ENCODE data around the gene SPRY2. TPM values are rescaled to one million over a fixed set of nuclear protein-coding genes. Genes with fewer than 3 reads are reported as not detected.

SPRY2 gene
- polyA plus RNA-seq, 1 donor from 2014 or later = 6.0 TPM

GRCh38 chr13:80331984-80332383 lies 8.9 kb downstream of the SPRY2 start:
- Histone ChIP-seq H3K79me2 (replicated peaks; ENCODE audit: insufficient read depth, low read length) (peaks cover 30% of the 10 kb centered on the region), H3K4me3 (ENCODE audit: low read length) (no peak overlapping the region), H3K9me2 (ENCODE audit: insufficient read depth, low read length) (no peaks in the 10 kb centered on the region), H3K36me3 (ENCODE audit: insufficient read depth, low read length) (peaks cover 6% of the 10 kb centered on the region), H4K20me1 (ENCODE audit: insufficient read depth) (no peaks in the 10 kb centered on the region), H3K27me3 (ENCODE audit: insufficient read depth, low read depth, low read length) (no peaks in the 10 kb centered on the region), H2AFZ (ENCODE audit: low read depth, low read length) (no peak overlapping the region), H3K27ac (ENCODE audit: low read length) (no peak overlapping the region), H3K9me3 (ENCODE audit: low read length) (no peaks in the 10 kb centered on the region), H3F3A (ENCODE audit: insufficient read depth, low read length, poor library complexity, severe bottlenecking) (no peaks in the 10 kb centered on the region), H3K9ac (ENCODE audit: low read length) (no peak overlapping the region), H3K4me2 (ENCODE audit: low read length) (no peak overlapping the region)
- TF ChIP-seq POLR2AphosphoS5 (IDR thresholded peaks at IDR 0.05) (no peak), EP300 (conservative IDR thresholded peaks at IDR 0.05; ENCODE audit: poor library complexity, severe bottlenecking) (no peak), SMC3 (conservative IDR thresholded peaks at IDR 0.05; ENCODE audit: poor library complexity) (no peak), RAD21 (conservative IDR thresholded peaks at IDR 0.05) (no peak), REST (IDR thresholded peaks at IDR 0.05; ENCODE audit: borderline replicate concordance) (no peak), MXI1 (conservative IDR thresholded peaks at IDR 0.05; ENCODE audit: poor library complexity, severe bottlenecking) (no peak), TAF1 (IDR thresholded peaks at IDR 0.05; ENCODE audit: low read depth) (no peak), EZH2 (IDR thresholded peaks at IDR 0.05; ENCODE audit: borderline replicate concordance, insufficient read depth, low read length, poor library complexity, severe bottlenecking) (no peak), CTCF (IDR thresholded peaks at IDR 0.05; ENCODE audit: poor library complexity, severe bottlenecking) (no peak)

GRCh38 chr13:80329250-80329649 lies 11.7 kb downstream of the SPRY2 start:
- H3K9ac ChIP-seq (ENCODE audit: low read length) = no peak overlapping the region
- H4K20me1 ChIP-seq (ENCODE audit: insufficient read depth) = no peaks in the 10 kb centered on the region
- no peak overlapping the region for H3K27ac ChIP-seq (ENCODE audit: low read length)
- no peaks in the 10 kb centered on the region for H3K9me3 ChIP-seq (ENCODE audit: low read length)
- H3K79me2 ChIP-seq (replicated peaks; ENCODE audit: insufficient read depth, low read length) = peaks cover 8% of the 10 kb centered on the region
- H3K36me3 ChIP-seq (ENCODE audit: insufficient read depth, low read length) = no peaks in the 10 kb centered on the region
- no peak overlapping the region for H2AFZ ChIP-seq (ENCODE audit: low read depth, low read length)
- TF ChIP-seq RAD21 (conservative IDR thresholded peaks at IDR 0.05) = no peak
- no peak for TF ChIP-seq EZH2 (IDR thresholded peaks at IDR 0.05; ENCODE audit: borderline replicate concordance, insufficient read depth, low read length, poor library complexity, severe bottlenecking)
- no peak for TF ChIP-seq EP300 (conservative IDR thresholded peaks at IDR 0.05; ENCODE audit: poor library complexity, severe bottlenecking)
- no peak overlapping the region for H3K4me2 ChIP-seq (ENCODE audit: low read length)
- no peaks in the 10 kb centered on the region for H3F3A ChIP-seq (ENCODE audit: insufficient read depth, low read length, poor library complexity, severe bottlenecking)
- no peaks in the 10 kb centered on the region for H3K9me2 ChIP-seq (ENCODE audit: insufficient read depth, low read length)
- no peak overlapping the region for H3K4me3 ChIP-seq (ENCODE audit: low read length)
- no peaks in the 10 kb centered on the region for H3K27me3 ChIP-seq (ENCODE audit: insufficient read depth, low read depth, low read length)
